Measurements from ENCODE around the gene SFXN2.
"Not testable (repeated sequence)": the region's sequence is repeated elsewhere in the genome, so short reads cannot be mapped to it uniquely, and the experiment has no call there.

Gene SFXN2

GRCh38 chr10:102681696-102682095 lies 32.7 kb upstream of the SFXN2 start:
- DNase-seq, result no peak

GRCh38 chr10:102682416-102682815 lies 32.0 kb upstream of the SFXN2 start:
- DNase-seq, result no peak

DNA sequence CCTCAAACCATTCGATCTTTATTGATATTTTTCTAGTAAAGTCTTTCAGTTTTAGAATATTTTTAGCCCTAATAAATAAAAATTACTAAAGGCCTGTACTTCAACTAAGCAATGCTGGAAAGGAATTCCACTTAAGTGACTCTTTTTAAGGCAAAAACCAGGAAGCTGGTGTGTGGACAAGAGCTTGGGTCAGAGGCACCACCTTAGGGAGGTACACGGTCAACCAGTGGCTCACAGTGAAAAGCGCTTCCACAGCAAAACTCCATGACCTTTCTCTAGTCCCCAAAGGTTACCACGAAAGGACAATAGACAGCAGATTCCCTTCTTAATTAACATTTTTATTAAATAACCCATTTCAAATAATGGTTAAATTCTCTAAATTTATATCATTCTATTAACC lies 31.5 kb upstream of the SFXN2 start:
- DNase-seq, result no peak

- no peak for DNase-seq
Measured at GRCh38 chr10:102683736-102684135, 30.7 kb upstream of the SFXN2 start.

DNA sequence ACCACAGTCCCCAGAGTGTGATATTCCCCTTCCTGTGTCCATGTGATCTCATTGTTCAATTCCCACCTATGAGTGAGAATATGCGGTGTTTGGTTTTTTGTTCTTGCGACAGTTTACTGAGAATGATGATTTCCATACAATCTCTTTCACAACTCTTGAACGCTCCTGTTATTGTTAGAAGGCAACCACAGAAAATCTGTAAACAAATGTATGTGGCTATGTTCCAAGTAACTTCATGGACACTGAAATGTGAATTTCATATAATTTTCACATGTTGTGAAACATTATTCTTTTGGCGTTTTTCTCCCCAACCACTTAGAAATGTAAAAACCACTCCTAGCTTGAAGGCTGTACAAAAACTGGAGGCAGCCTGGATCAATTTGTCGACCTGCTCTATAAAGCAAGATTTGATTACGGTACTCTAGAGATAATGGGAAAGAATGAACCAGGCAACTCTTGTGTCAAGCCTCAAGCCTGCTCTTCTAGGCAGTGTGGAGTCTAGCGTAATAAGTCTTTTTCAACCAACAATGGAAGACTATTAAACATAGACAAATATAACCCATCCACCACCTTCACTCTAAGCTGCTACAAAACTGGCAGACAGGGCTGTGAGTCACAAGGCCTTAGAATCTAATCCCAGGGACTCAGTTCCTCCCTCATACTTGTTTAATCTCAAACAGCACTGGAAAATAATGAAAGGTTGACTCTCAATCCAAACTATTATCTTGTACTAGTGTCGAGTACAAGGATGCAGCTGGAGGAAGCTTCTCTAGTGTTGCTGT lies 23.0 kb upstream of the SFXN2 start:
- no peak for DNase-seq

DNA sequence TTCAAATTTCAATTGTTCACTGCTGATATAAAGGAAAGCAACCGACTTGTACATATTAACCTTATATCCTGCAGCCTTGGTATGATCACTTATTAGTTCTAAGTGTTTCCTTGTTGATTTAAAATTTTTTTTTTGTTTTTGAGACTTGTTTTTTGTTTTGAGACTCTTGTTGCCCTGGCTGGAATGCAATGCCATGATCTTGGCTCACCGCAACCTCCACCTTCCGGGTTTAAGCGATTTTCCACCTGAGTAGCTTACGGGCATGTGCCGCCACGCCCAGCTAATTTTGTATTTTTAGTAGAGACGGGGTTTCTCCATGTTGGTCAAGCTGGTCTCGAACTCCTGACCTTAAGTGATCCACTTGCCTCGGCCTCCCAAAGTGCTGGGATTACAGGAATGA lies 19.0 kb upstream of the SFXN2 start:
- not testable (repeated sequence) for DNase-seq

GRCh38 chr10:102696736-102697135 lies 17.7 kb upstream of the SFXN2 start:
- DNase-seq, result no peak

- DNase-seq, result no peak
Measured at GRCh38 chr10:102698894-102699293, 15.5 kb upstream of the SFXN2 start.

GRCh38 chr10:102701272-102701671 lies 13.2 kb upstream of the SFXN2 start:
- peak; percentile 71 for DNase-seq

DNA sequence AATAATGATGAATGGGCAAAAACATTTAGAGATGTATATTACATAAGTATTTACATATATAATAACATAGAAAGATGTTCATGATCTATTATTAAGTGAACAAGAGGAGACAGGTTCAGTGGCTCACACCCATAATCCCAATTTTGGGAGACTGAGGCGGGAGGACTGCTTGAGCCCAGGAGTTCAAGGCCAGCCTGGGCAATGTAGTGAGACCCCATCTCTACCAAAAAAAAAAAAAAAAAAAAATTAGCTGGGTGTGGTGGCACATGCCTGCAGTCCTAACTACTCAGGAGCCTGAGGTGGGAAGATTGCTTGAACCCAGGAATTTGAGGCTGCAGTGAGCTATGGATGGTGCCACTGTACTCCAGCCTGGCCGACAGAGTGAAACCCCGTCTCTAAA lies 12.6 kb upstream of the SFXN2 start:
- DNase-seq, result no peak

- no peak for DNase-seq
Measured at GRCh38 chr10:102702742-102703141, 11.7 kb upstream of the SFXN2 start.

- DNase-seq, result peak; percentile 90
Measured at GRCh38 chr10:102704915-102705314, 9.5 kb upstream of the SFXN2 start.

DNA sequence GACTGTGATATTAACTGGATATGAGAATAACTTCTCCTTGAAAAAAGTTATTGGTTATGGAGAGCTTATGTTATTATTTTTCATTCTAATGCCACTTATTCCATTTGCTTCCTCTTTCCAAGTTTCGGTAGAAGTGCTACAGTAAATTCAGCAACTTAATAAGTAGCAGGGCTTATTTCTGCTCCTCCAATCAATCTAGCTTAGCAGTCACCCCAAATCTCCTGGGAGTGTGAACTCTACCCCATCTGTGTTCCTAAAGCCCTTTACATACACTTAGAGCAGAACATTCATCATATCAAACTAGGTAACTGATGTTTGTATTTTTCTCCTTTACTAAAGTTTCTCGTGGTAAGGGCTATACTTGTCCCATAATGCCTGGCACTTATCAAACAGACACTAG lies 8.9 kb upstream of the SFXN2 start:
- no peak for DNase-seq

- peak; percentile 86 for DNase-seq
Measured at GRCh38 chr10:102710609-102711008, 3.8 kb upstream of the SFXN2 start.

GRCh38 chr10:102712089-102712488 lies 2.3 kb upstream of the SFXN2 start:
- no peak for DNase-seq

GRCh38 chr10:102712843-102713538 lies 1.4 kb upstream of the SFXN2 start:
- DNase-seq, result no peak

GRCh38 chr10:102713539-102713813 lies 960 bp upstream of the SFXN2 start:
- no peak for DNase-seq

GRCh38 chr10:102713814-102714620 lies 419 bp upstream of the SFXN2 start, which contains the start of gene ARL3:
Gene ARL3, minus strand, starts transcription at chr10:102714397. Its CDS starts 122 bp downstream, at chr10:102714275.
- peak; percentile 99 for DNase-seq

- DNase-seq, result no peak
Measured at GRCh38 chr10:102715880-102716279, 1.4 kb downstream of the SFXN2 start.

- not testable (repeated sequence) for DNase-seq
Measured at GRCh38 chr10:102716900-102717565, 2.6 kb downstream of the SFXN2 start.

DNA sequence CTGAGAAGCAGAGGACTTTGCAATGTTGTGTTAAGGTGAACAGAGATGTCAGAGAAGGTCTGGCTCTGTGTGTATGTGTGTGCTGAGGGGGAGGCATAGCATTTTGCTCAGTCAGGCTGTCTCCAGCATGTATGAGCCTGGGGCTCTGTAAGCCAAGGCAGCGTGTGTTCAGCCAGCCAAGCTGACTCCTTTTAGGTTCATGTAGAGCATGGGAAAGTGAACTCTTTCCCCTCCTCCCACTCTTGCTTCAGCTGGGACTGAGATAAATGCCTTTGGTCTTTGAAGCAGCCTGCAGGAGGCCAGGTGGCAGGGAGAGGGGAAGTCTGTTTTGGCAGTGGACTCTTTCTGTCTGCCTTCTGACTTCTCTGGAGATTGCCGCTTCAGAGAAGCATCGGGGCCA lies 3.8 kb downstream of the SFXN2 start:
- DNase-seq, result no peak

GRCh38 chr10:102720337-102720736 lies 5.9 kb downstream of the SFXN2 start:
- no peak for DNase-seq

GRCh38 chr10:102720775-102721301 lies 6.4 kb downstream of the SFXN2 start:
- DNase-seq, result no peak

Measured in fibroblast of skin of back (primary cell).